ENCODE data around the gene CINP. TPM values are rescaled to one million over a fixed set of nuclear protein-coding genes. Genes with fewer than 3 reads are reported as not detected.

Gene CINP
- 54.6 and 65.1 TPM in 2 replicates for total RNA-seq (2021)
- Bru-seq, nascent RNA, result percentile 72 among the genes with signal in this experiment
- percentile 76 among the genes with signal in this experiment for BruChase-seq, experiment 1, labeled RNA remaining after a 2-hour chase
- percentile 69 among the genes with signal in this experiment for BruChase-seq, experiment 2, labeled RNA remaining after a 6-hour chase
- long read RNA-seq, full-length matches to known transcripts, result 41 of 48 reads
- long read RNA-seq, partial matches to known transcripts, result 1 of 48 reads
- long read RNA-seq, other reads (novel, unspliced or antisense), result 6 of 48 reads

- Histone ChIP-seq H2AFZ (peak within 1 kb of the TSS; percentile 99), H3K4me3 (peak within 1 kb of the TSS; percentile 89), H3K27ac (peak within 1 kb of the TSS; percentile 37), H3K4me1 (replicated peaks; ENCODE audit: insufficient read depth) (peaks cover 17% of the 10 kb centered on the region), H3K79me2 (ENCODE audit: low read depth) (peaks cover 64% of the 10 kb centered on the region), H3K36me3 (ENCODE audit: low read depth) (peaks cover 18% of the 10 kb centered on the region; the same call in 1 of the 2 replicates), H3K9me2 (ENCODE audit: insufficient read depth) (no peaks in the 10 kb centered on the region), H4K20me1 (ENCODE audit: insufficient read depth) (no peaks in the 10 kb centered on the region), H3K9me3 (ENCODE audit: insufficient read depth, low read depth) (no peaks in the 10 kb centered on the region), H3K4me2 (peak within 1 kb of the TSS; percentile 82), H3K27me3 (ENCODE audit: insufficient read depth, low read depth) (no peaks in the 10 kb centered on the region), H3F3A (ENCODE audit: insufficient read depth, low read depth) (peaks cover 18% of the 10 kb centered on the region; the same call in 1 of the 2 replicates)
- BruUV-seq (replicated peaks), result no TSS peak
- peak; percentile 97 to 99 for DNase-seq
- TF ChIP-seq EZH2 (IDR thresholded peaks at IDR 0.05; ENCODE audit: low read depth) (no peak), CTCF (conservative IDR thresholded peaks at IDR 0.05) (no peak)
- POLR2A ChIA-PET (ENCODE audit: unreplicated experiment), result interaction anchor here (0.6 to 0.7 kb wide), 3 partner anchors 566 to 1040 kb away, joined by 3 to 6 read pairs (median 4); no protein-coding TSS in a partner anchor
- intact Hi-C loops (cut with micrococcal nuclease; ENCODE audit: unreplicated experiment), result loop anchor here (2.0 to 10.0 kb wide), 5 partner anchors 155 to 1025 kb away; no protein-coding TSS in a partner anchor
- CTCF ChIA-PET, result no interaction called here
Measured at GRCh38 chr14:102362545-102363181, at the start of gene CINP, which contains the start of gene TECPR2. Gene CINP (minus strand): TSS chr14:102362890. CDS start chr14:102362851, 39 bp downstream. Gene TECPR2 (plus strand): TSS chr14:102362941. CDS start chr14:102376722, 13,781 bp downstream.

- intact Hi-C loops (cut with micrococcal nuclease; ENCODE audit: unreplicated experiment), result no loop called here
- Histone ChIP-seq H3K4me1 (replicated peaks; ENCODE audit: insufficient read depth) (no peaks in the 10 kb centered on the region), H2AFZ (no peak overlapping the region), H3K4me3 (no peak overlapping the region), H3K4me2 (no peak overlapping the region), H3K79me2 (ENCODE audit: low read depth) (no peaks in the 10 kb centered on the region), H3F3A (ENCODE audit: insufficient read depth, low read depth) (0 out of 2 replicates have a peak, but pooled peaks cover 5% of the 10 kb centered on the region), H3K9me3 (ENCODE audit: insufficient read depth, low read depth) (no peaks in the 10 kb centered on the region), H3K27me3 (ENCODE audit: insufficient read depth, low read depth) (no peaks in the 10 kb centered on the region), H3K36me3 (ENCODE audit: low read depth) (0 out of 2 replicates have a peak, but pooled peaks cover 10% of the 10 kb centered on the region), H3K27ac (no peak overlapping the region), H4K20me1 (ENCODE audit: insufficient read depth) (no peaks in the 10 kb centered on the region), H3K9me2 (ENCODE audit: insufficient read depth) (no peaks in the 10 kb centered on the region)
- POLR2A ChIA-PET (ENCODE audit: unreplicated experiment), result no interaction called here
- CTCF ChIA-PET, result interaction anchor here (0.5 kb wide), 1 partner anchor 75 kb away, joined by 23 read pairs; no protein-coding TSS in a partner anchor
- BruUV-seq (replicated peaks), result no TSS peak
- TF ChIP-seq EZH2 (IDR thresholded peaks at IDR 0.05; ENCODE audit: low read depth), result no peak
- TF ChIP-seq CTCF (conservative IDR thresholded peaks at IDR 0.05), result no peak
- no peak for DNase-seq
Measured at GRCh38 chr14:102408724-102409123, 46.0 kb upstream of the CINP start.

- TF ChIP-seq CTCF (conservative IDR thresholded peaks at IDR 0.05) (no peak), EZH2 (IDR thresholded peaks at IDR 0.05; ENCODE audit: low read depth) (no peak)
- ChIA-PET POLR2A (ENCODE audit: unreplicated experiment) (no interaction called here), CTCF (interaction anchor here (0.6 kb wide), 1 partner anchor 13 kb away, joined by 4 read pairs; no protein-coding TSS in a partner anchor)
- H2AFZ ChIP-seq, result no peak overlapping the region
- no peak for DNase-seq
- no peak overlapping the region for H3K27ac ChIP-seq
- no TSS peak for BruUV-seq (replicated peaks)
- peaks cover 20% of the 10 kb centered on the region; the same call in 1 of the 2 replicates for H3K36me3 ChIP-seq (ENCODE audit: low read depth)
- H3K4me2 ChIP-seq, result no peak overlapping the region
- peaks cover 8% of the 10 kb centered on the region; the same call in 1 of the 2 replicates for H3K9me3 ChIP-seq (ENCODE audit: insufficient read depth, low read depth)
- no peaks in the 10 kb centered on the region for H3K27me3 ChIP-seq (ENCODE audit: insufficient read depth, low read depth)
- 0 out of 2 replicates have a peak, but pooled peaks cover 5% of the 10 kb centered on the region for H3F3A ChIP-seq (ENCODE audit: insufficient read depth, low read depth)
- H4K20me1 ChIP-seq (ENCODE audit: insufficient read depth), result no peaks in the 10 kb centered on the region
- intact Hi-C loops (cut with micrococcal nuclease; ENCODE audit: unreplicated experiment), result no loop called here
- H3K4me1 ChIP-seq (replicated peaks; ENCODE audit: insufficient read depth), result no peaks in the 10 kb centered on the region
- no peaks in the 10 kb centered on the region for H3K79me2 ChIP-seq (ENCODE audit: low read depth)
- H3K4me3 ChIP-seq, result no peak overlapping the region
- no peaks in the 10 kb centered on the region for H3K9me2 ChIP-seq (ENCODE audit: insufficient read depth)
Measured at GRCh38 chr14:102407258-102407657, 44.6 kb upstream of the CINP start.

Measured in PC-9 (cell line).